Kidney epithelial cell (primary cell): ENCODE measurements around the gene C2orf15. TPM values are rescaled to one million over a fixed set of nuclear protein-coding genes. Genes with fewer than 3 reads are reported as not detected.

ENCODE experiments used
- DNase-seq: peaks from one replicate; pipeline ENCODE4 v3.0.0-alpha.2; 2010; ENCODE audit warnings: low read depth
- H3K27me3 ChIP-seq: 2 replicates; pipeline ENCODE4 v1.6.0; 2011; ENCODE audit warnings: low read length; ENCODE audit not compliant: control insufficient read depth, insufficient read depth
- H3K36me3 ChIP-seq: 2 replicates; pipeline ENCODE4 v1.5.1; 2011; ENCODE audit warnings: low read length; ENCODE audit not compliant: control insufficient read depth, insufficient read depth
- H3K4me3 ChIP-seq: 2 replicates; pipeline ENCODE4 v1.5.1; 2011; ENCODE audit warnings: low read depth, mild to moderate bottlenecking, control low read depth, low read length
- CTCF ChIP-seq: IDR thresholded peaks from 2 replicates; pipeline ENCODE4 v1.5.1; 2011; ENCODE audit warnings: mild to moderate bottlenecking, moderate library complexity, low read length, control low read depth, inconsistent platforms; ENCODE audit not compliant: insufficient read depth, poor library complexity, severe bottlenecking
- total RNA-seq: library from RNA; depleted of rRNA; stranded (reverse); fragments of >200 nt; gene quantifications from 2 replicates; pipeline ENCODE4 v1.2.3, GENCODE V29; 2015

C2orf15 gene
- total RNA-seq, 1 donor from 2014 or later = 6.7 TPM

DNA sequence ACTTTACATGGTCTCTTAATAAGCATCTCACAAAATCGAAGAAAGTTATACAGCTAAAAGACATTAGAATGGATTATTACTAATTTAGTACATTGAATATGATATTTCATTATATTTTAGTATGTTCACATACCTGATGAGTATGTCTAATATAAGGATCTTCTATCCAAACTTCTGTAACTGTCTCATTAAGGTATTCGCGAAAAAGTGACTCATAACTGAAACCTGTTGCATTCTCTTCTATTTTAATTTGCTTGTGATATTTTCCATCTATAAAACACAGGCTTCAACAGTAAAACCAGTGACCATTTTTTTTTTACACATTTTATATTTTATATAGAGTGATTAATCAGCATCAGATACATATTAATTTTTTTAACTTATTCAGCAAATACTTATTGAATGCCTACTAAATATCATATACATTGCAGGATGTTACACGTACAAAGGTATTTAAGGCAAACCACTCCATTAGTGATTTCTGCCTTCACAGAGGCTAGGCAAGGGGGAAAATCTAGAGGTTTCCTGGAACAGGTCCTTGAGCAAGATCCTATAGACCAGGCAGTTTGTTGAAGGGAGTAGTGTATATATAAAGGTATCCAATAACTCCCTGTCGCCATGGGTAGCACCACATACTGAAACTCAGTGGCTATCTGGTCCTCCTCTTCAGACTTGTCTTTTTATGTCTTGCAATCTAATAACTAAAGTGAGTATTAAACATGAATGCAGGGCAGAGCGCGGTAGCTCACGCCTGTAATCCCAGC lies 30.1 kb downstream of the C2orf15 start:
- H3K4me3 ChIP-seq = no peak overlapping the region
- no peak for DNase-seq
- no peaks in the 10 kb centered on the region for H3K36me3 ChIP-seq
- TF ChIP-seq CTCF = no peak
- H3K27me3 ChIP-seq = no peaks in the 10 kb centered on the region

GRCh38 chr2:99180755-99181623 lies 39.5 kb downstream of the C2orf15 start, which contains the start of the genes MITD1 and MRPL30:
Gene MITD1 (minus strand): TSS chr2:99181058. CDS start chr2:99180981, 77 bp downstream.
Gene MRPL30 (plus strand): TSS chr2:99181184. CDS start chr2:99186204, 5,020 bp downstream.
- H3K27me3 ChIP-seq = no peaks in the 10 kb centered on the region
- peak; percentile 80 for DNase-seq
- TF ChIP-seq CTCF = no peak
- peak within 1 kb of the TSS; percentile 89 for H3K4me3 ChIP-seq
- no peaks in the 10 kb centered on the region for H3K36me3 ChIP-seq

DNA sequence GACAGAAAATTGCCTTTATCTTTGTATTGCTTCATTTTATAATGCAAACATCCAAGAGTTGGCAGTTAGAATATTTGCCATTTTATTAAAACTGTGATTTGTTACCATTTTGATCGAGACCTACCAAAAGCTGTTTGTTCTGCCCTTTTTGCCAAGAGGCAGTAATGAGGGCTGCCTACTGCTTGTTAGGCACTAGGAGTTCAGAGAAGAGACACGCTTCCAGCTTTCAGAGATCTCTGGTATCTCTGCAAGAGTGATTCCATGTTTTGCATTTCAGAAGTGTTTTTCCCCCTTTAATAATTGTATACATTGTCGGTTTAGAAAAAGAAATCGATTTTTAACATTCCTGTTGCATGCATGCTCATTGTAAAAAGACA lies 40.1 kb downstream of the C2orf15 start:
- Histone ChIP-seq H3K4me3 (peak overlapping the region; percentile 89), H3K36me3 (no peaks in the 10 kb centered on the region), H3K27me3 (no peaks in the 10 kb centered on the region)
- no peak for TF ChIP-seq CTCF
- DNase-seq = no peak

- TF ChIP-seq CTCF = no peak
- DNase-seq = no peak
These were observed 41.5 kb downstream of the C2orf15 start for GRCh38 chr2:99183025-99183424.

GRCh38 chr2:99184811-99185210 lies 43.3 kb downstream of the C2orf15 start:
- Histone ChIP-seq H3K27me3 (no peaks in the 10 kb centered on the region), H3K36me3 (no peaks in the 10 kb centered on the region), H3K4me3 (no peak overlapping the region)
- DNase-seq = no peak
- no peak for TF ChIP-seq CTCF

More at GRCh38 chr2:99183025-99183424, 41.5 kb downstream of the C2orf15 start:
- no peak overlapping the region for H3K4me3 ChIP-seq
- no peaks in the 10 kb centered on the region for H3K27me3 ChIP-seq
- H3K36me3 ChIP-seq = no peaks in the 10 kb centered on the region
